KMS-11 (cell line): ENCODE measurements around the gene SRRM2.

ENCODE experiments used
- H2AFZ ChIP-seq: fragments of 200-600 bp; sonication (generic); 2 replicates; pipeline ENCODE4 v1.6.1; 2016; ENCODE audit warnings: antibody characterized with exemption, mixed run types, low read depth
- H3K27ac ChIP-seq: fragments of 200-600 bp; sonication (generic); 2 replicates; pipeline ENCODE4 v1.6.1; 2016; ENCODE audit warnings: mild to moderate bottlenecking, mixed run types
- H3K27me3 ChIP-seq: fragments of 200-600 bp; sonication (generic); 2 replicates; pipeline ENCODE4 v1.6.1; 2017; ENCODE audit warnings: mild to moderate bottlenecking, low read depth, mixed run types, moderate library complexity; ENCODE audit not compliant: insufficient read depth
- H3K36me3 ChIP-seq: fragments of 200-600 bp; sonication (generic); 2 replicates; pipeline ENCODE4 v1.6.1; 2017; ENCODE audit warnings: mild to moderate bottlenecking, mixed run types; ENCODE audit not compliant: insufficient read depth
- H3K4me1 ChIP-seq: fragments of 200-600 bp; sonication (generic); 2 replicates; pipeline ENCODE4 v1.6.1; 2016; ENCODE audit warnings: mild to moderate bottlenecking, low read depth, mixed run types; ENCODE audit not compliant: poor library complexity, severe bottlenecking
- H3K4me2 ChIP-seq: fragments of 200-600 bp; sonication (generic); 2 replicates; pipeline ENCODE4 v1.7.0; 2016; ENCODE audit warnings: mild to moderate bottlenecking, mixed run types
- H3K4me3 ChIP-seq: fragments of 200-600 bp; sonication (generic); IDR thresholded peaks from 2 replicates; pipeline ENCODE4 v1.6.1; 2017; ENCODE audit warnings: low read depth, low read length, mixed read lengths; ENCODE audit not compliant: insufficient read depth
- H3K79me2 ChIP-seq: fragments of 200-600 bp; sonication (generic); 2 replicates; pipeline ENCODE4 v1.6.1; 2016; ENCODE audit warnings: low read depth, mixed run types; ENCODE audit not compliant: insufficient read depth
- H3K9ac ChIP-seq: fragments of 200-600 bp; sonication (generic); 2 replicates; pipeline ENCODE4 v1.6.1; 2016; ENCODE audit warnings: mild to moderate bottlenecking, mixed run types
- H4K20me1 ChIP-seq: fragments of 200-600 bp; sonication (generic); 2 replicates; pipeline ENCODE4 v1.6.1; 2016; ENCODE audit warnings: mild to moderate bottlenecking, mixed run types; ENCODE audit not compliant: insufficient read depth
- TF ChIP-seq, protein P1 (sequence below): fragments of 200-600 bp; sonication (generic); conservative IDR thresholded peaks from 2 replicates; pipeline ENCODE4 v1.6.1; 2017; ENCODE audit warnings: low read depth, mild to moderate bottlenecking, antibody characterized with exemption, low read length, moderate library complexity, mixed read lengths

Gene SRRM2

DNA sequence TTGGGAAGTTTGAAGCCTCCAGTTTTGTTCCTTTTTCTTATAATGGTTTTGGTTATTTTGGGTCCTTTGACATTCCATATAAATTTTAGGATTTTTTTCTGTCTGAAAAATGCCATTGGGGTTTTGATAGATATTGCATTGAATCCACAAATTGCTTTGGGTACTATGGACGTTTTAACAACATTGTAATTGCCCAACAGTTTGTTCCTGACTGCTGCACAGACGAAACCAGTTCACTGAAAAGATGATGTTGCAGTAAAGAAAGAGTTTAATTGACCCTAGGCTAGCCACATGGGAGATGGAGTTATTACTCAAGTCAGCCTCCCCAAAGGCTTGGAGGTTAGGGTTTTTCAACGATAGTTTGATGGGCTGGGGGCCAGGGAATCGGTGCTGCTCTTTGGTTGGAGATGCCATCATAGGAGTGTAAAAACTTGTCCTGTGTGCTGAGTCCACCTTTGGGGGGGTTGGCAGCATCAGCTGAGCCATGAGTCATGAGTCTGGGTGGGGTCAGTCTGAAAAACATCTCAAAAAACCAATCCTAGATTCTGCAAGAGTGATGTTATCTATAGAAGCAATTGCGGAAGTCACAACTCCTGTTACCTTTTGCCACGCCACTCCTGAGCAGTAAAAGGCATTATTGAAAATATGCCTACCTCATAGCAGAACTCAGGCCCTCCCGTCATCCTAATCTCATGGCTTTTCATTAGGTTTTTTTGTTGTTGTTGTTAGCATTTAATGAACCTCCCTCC lies 43.1 kb downstream of the SRRM2 start:
- H3K27me3 ChIP-seq = peaks cover 68% of the 10 kb centered on the region
- H3K27ac ChIP-seq = no peak overlapping the region
- H2AFZ ChIP-seq = peak overlapping the region; percentile 5; the same call in 1 of the 2 replicates
- no peaks in the 10 kb centered on the region for H3K79me2 ChIP-seq
- no peak overlapping the region for H3K4me2 ChIP-seq
- H3K9ac ChIP-seq = no peak overlapping the region
- no peaks in the 10 kb centered on the region for H3K36me3 ChIP-seq
- H3K4me1 ChIP-seq = no peaks in the 10 kb centered on the region
- TF ChIP-seq, protein P1, sequence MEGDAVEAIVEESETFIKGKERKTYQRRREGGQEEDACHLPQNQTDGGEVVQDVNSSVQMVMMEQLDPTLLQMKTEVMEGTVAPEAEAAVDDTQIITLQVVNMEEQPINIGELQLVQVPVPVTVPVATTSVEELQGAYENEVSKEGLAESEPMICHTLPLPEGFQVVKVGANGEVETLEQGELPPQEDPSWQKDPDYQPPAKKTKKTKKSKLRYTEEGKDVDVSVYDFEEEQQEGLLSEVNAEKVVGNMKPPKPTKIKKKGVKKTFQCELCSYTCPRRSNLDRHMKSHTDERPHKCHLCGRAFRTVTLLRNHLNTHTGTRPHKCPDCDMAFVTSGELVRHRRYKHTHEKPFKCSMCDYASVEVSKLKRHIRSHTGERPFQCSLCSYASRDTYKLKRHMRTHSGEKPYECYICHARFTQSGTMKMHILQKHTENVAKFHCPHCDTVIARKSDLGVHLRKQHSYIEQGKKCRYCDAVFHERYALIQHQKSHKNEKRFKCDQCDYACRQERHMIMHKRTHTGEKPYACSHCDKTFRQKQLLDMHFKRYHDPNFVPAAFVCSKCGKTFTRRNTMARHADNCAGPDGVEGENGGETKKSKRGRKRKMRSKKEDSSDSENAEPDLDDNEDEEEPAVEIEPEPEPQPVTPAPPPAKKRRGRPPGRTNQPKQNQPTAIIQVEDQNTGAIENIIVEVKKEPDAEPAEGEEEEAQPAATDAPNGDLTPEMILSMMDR = no peak
- no peak overlapping the region for H3K4me3 ChIP-seq
- no peaks in the 10 kb centered on the region; the same call in 1 of the 2 replicates for H4K20me1 ChIP-seq

GRCh38 chr16:2798723-2799204 lies 46.3 kb downstream of the SRRM2 start:
- TF ChIP-seq, protein P1 = no peak
- no peaks in the 10 kb centered on the region for H3K36me3 ChIP-seq
- H2AFZ ChIP-seq = no peak overlapping the region
- no peak overlapping the region for H3K4me3 ChIP-seq
- no peak overlapping the region for H3K27ac ChIP-seq
- H3K79me2 ChIP-seq = no peaks in the 10 kb centered on the region
- H4K20me1 ChIP-seq = no peaks in the 10 kb centered on the region; the same call in 1 of the 2 replicates
- no peaks in the 10 kb centered on the region for H3K4me1 ChIP-seq
- H3K4me2 ChIP-seq = no peak overlapping the region
- no peak overlapping the region for H3K9ac ChIP-seq
- peaks cover 53% of the 10 kb centered on the region for H3K27me3 ChIP-seq

DNA sequence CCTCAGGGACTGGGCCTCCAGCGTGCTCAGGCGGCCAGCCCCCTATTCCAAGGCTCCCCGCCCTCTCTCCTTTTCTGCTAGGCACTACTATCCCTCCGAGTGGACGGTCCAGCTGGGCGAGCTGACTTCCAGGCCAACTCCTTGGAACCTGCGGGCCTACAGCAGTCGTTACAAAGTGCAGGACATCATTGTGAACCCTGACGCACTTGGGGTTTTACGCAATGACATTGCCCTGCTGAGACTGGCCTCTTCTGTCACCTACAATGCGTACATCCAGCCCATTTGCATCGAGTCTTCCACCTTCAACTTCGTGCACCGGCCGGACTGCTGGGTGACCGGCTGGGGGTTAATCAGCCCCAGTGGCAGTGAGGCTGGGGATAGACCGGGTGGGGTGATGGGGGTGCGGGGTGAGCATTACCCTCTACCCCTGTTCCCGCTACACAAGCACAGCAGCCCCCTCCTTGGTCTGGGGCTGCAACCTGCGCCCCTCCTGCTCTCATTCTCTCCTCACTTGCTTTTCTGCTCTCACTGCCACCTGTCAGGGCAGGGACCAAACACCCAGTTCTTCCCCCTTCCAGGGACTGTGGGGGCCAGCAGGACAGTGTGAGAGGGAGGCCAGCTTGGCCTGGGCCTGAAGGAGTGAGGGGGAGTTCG lies 46.9 kb downstream of the SRRM2 start:
- no peaks in the 10 kb centered on the region for H3K36me3 ChIP-seq
- H3K27ac ChIP-seq = no peak overlapping the region
- no peaks in the 10 kb centered on the region for H3K4me1 ChIP-seq

DNA sequence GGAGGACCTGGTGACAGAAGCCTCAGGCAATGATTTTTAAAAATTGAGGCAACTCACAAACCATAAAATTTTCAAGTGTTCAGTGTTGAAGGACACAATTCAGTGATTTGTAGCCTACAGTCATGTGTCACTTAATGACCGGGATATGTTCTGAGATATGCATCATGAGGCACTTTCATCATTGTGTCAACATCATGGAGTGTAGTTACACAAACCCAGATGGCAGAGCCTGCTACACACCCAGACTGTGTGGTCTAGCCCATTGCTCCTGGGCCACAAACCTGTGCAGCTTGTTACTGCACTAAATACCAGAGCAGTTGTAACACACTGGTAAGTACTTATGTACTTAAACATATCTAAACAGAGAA lies 47.4 kb downstream of the SRRM2 start:
- Histone ChIP-seq H2AFZ (no peak overlapping the region), H3K4me1 (no peaks in the 10 kb centered on the region), H3K79me2 (no peaks in the 10 kb centered on the region), H3K36me3 (no peaks in the 10 kb centered on the region), H3K27ac (no peak overlapping the region), H3K27me3 (peaks cover 53% of the 10 kb centered on the region), H3K4me3 (no peak overlapping the region), H3K4me2 (no peak overlapping the region), H4K20me1 (no peaks in the 10 kb centered on the region; the same call in 1 of the 2 replicates), H3K9ac (no peak overlapping the region)
- TF ChIP-seq, protein P1 = no peak

More for the DNA sequence above, 46.9 kb downstream of the SRRM2 start:
- no peak overlapping the region for H3K4me3 ChIP-seq
- TF ChIP-seq, protein P1 = no peak
- H3K27me3 ChIP-seq = peaks cover 53% of the 10 kb centered on the region
- no peak overlapping the region for H3K4me2 ChIP-seq
- H3K79me2 ChIP-seq = no peaks in the 10 kb centered on the region
- no peaks in the 10 kb centered on the region; the same call in 1 of the 2 replicates for H4K20me1 ChIP-seq
- no peak overlapping the region for H3K9ac ChIP-seq
- H2AFZ ChIP-seq = no peak overlapping the region
